SK-N-SH (cell line): ENCODE data around the gene TMEM30A. TPM values are rescaled to one million over a fixed set of nuclear protein-coding genes. Genes with fewer than 3 reads are reported as not detected.

Source experiments
- CTCF ChIA-PET: fragments of 300-600, 350-600 bp; formaldehyde crosslinking; extraction: SDS; loops from one replicate; lab custom pipeline; 2021; lab: Yijun Ruan, JAX
- POLR2A ChIA-PET: fragments of 350-600 bp; sonication (Branson Sonifier 250); formaldehyde crosslinking; extraction: SDS; loops from one replicate; lab custom pipeline; 2020; ENCODE audit warnings: antibody characterized with exemption, inconsistent platforms; lab: Yijun Ruan, JAX
- DNase-seq: peaks from one replicate; pipeline ENCODE4 v3.0.0; 2012
- H2AFZ ChIP-seq: fragments of 200-600 bp; sonication (generic); 2 replicates; pipeline ENCODE4 v1.8.1; 2016; ENCODE audit warnings: antibody characterized with exemption, mild to moderate bottlenecking, low read depth
- H3F3A ChIP-seq: fragments of 200-600 bp; sonication (generic); replicated peaks from 2 replicates; pipeline ENCODE3; 2016; ENCODE audit warnings: antibody characterized with exemption, mild to moderate bottlenecking; ENCODE audit not compliant: insufficient read depth
- H3K27ac ChIP-seq, 2 experiments: fragments of 200-500 bp in 1 of 2; fragments of 200-600 bp in 1 of 2; sonication (Bioruptor generic) in 1 of 2; sonication (generic), shearing (Covaris generic) in 1 of 2; 2 replicates each; pipeline versions ENCODE4 v1.5.1 to v1.6.1; 2014 to 2016; ENCODE audit warnings: low read depth in 2 of 2, inconsistent platforms in 1 of 2, low read length in 1 of 2, mild to moderate bottlenecking in 1 of 2, mixed read lengths in 1 of 2
- H3K27me3 ChIP-seq: fragments of 200-600 bp; sonication (generic), shearing (Covaris generic); 2 replicates; pipeline ENCODE4 v1.6.1; 2016; ENCODE audit warnings: mixed run types; ENCODE audit not compliant: insufficient read depth
- H3K36me3 ChIP-seq, 2 experiments: fragments of 200-500 bp in 1 of 2; fragments of 200-600 bp in 1 of 2; sonication (Bioruptor generic) in 1 of 2; sonication (generic) in 1 of 2; replicated peaks in 1 of 2; 2 replicates each; pipeline versions ENCODE3 to v1.5.1; 2014 to 2016; ENCODE audit warnings: low read length in 1 of 2, mild to moderate bottlenecking in 1 of 2; ENCODE audit not compliant: insufficient read depth in 2 of 2, control insufficient read depth in 1 of 2
- H3K4me1 ChIP-seq, 2 experiments: fragments of 200-500 bp in 1 of 2; fragments of 200-600 bp in 1 of 2; sonication (Bioruptor generic) in 1 of 2; sonication (generic), shearing (Covaris generic) in 1 of 2; 2 replicates each; pipeline versions ENCODE4 v1.5.1 to v1.6.1; 2014 to 2016; ENCODE audit warnings: low read depth in 1 of 2, low read length in 1 of 2, mixed run types in 1 of 2; ENCODE audit not compliant: insufficient read depth in 2 of 2, control insufficient read depth in 1 of 2
- H3K4me2 ChIP-seq: fragments of 200-600 bp; sonication (generic), shearing (Covaris generic); 2 replicates; pipeline ENCODE4 v1.6.1; 2017; ENCODE audit warnings: mixed run types
- H3K4me3 ChIP-seq, 2 experiments: fragments of 200-500 bp in 1 of 2; fragments of 200-600 bp in 1 of 2; sonication (Bioruptor generic) in 1 of 2; sonication (generic), shearing (Covaris generic) in 1 of 2; 2 replicates each; pipeline versions ENCODE4 v1.5.1 to v1.8.1; 2014 to 2016; ENCODE audit warnings: low read depth in 2 of 2, inconsistent platforms in 1 of 2, low read length in 1 of 2, mild to moderate bottlenecking in 1 of 2, mixed read lengths in 1 of 2, moderate library complexity in 1 of 2
- H3K79me2 ChIP-seq: fragments of 200-600 bp; sonication (generic); 2 replicates; pipeline ENCODE4 v1.8.1; 2017; ENCODE audit warnings: mild to moderate bottlenecking; ENCODE audit not compliant: insufficient read depth
- H3K9ac ChIP-seq: fragments of 200-600 bp; sonication (generic); 2 replicates; pipeline ENCODE4 v1.6.1; 2017; ENCODE audit warnings: mixed run types
- H3K9me2 ChIP-seq: fragments of 200-600 bp; sonication (generic); 2 replicates; pipeline ENCODE4 v1.6.1; 2017; ENCODE audit warnings: mixed run types
- H3K9me3 ChIP-seq: fragments of 200-600 bp; sonication (generic); 2 replicates; pipeline ENCODE4 v1.6.1; 2017; ENCODE audit warnings: mixed run types, mild to moderate bottlenecking, moderate library complexity
- H4K20me1 ChIP-seq: fragments of 200-600 bp; sonication (generic); 2 replicates; pipeline ENCODE4 v1.6.1; 2017; ENCODE audit warnings: mild to moderate bottlenecking, mixed run types; ENCODE audit not compliant: insufficient read depth
- CHD2 ChIP-seq: fragments of 150-350 bp; IDR thresholded peaks from 2 replicates; pipeline ENCODE4 v1.6.1; 2018; ENCODE audit warnings: low read length; ENCODE audit not compliant: partially characterized antibody
- CTCF ChIP-seq: fragments of 200-600 bp; sonication (generic); IDR thresholded peaks from 2 replicates; pipeline ENCODE4 v1.6.1; 2017; ENCODE audit warnings: antibody characterized with exemption, mild to moderate bottlenecking, moderate library complexity
- ELF1 ChIP-seq: IDR thresholded peaks from 2 replicates; pipeline ENCODE4 v1.4.0; 2012
- EZH2phosphoT487 ChIP-seq: fragments of 200-600 bp; sonication (generic); IDR thresholded peaks from 2 replicates; pipeline ENCODE4 v1.6.1; 2017; ENCODE audit warnings: low read depth, mixed run types, mild to moderate bottlenecking, antibody characterized with exemption, moderate library complexity, borderline replicate concordance
- FOXJ3 ChIP-seq: sonication (generic); formaldehyde crosslinking; IDR thresholded peaks from 2 replicates; pipeline ENCODE4 v1.5.1; 2020; ENCODE audit warnings: mild to moderate bottlenecking, missing genetic modification reagents
- FOXM1 ChIP-seq: IDR thresholded peaks from 2 replicates; pipeline ENCODE4 v1.4.0; 2012; ENCODE audit warnings: low read depth, mild to moderate bottlenecking
- GABPA ChIP-seq: IDR thresholded peaks from 2 replicates; pipeline ENCODE4 v1.4.0; 2012; ENCODE audit warnings: low read depth, mild to moderate bottlenecking
- JUND ChIP-seq: IDR thresholded peaks from 2 replicates; pipeline ENCODE4 v1.4.0; 2012
- MEF2A ChIP-seq: IDR thresholded peaks from 2 replicates; pipeline ENCODE4 v1.4.0; 2012; ENCODE audit warnings: low read depth, borderline replicate concordance
- NFIC ChIP-seq: IDR thresholded peaks from 2 replicates; pipeline ENCODE4 v1.4.0; 2012; ENCODE audit warnings: borderline replicate concordance
- NRF1 ChIP-seq: IDR thresholded peaks from 2 replicates; pipeline ENCODE4 v1.6.1; 2012; ENCODE audit warnings: low read depth, mild to moderate bottlenecking, low read length
- POLR2AphosphoS5 ChIP-seq: IDR thresholded peaks from 2 replicates; pipeline ENCODE4 v1.6.1; 2012; ENCODE audit warnings: low read depth, low read length
- RAD21 ChIP-seq: IDR thresholded peaks from 2 replicates; pipeline ENCODE4 v1.6.1; 2012; ENCODE audit warnings: mild to moderate bottlenecking, low read length
- RCOR1 ChIP-seq: fragments of 150-350 bp; IDR thresholded peaks from 2 replicates; pipeline ENCODE4 v1.6.1; 2017; ENCODE audit warnings: antibody characterized with exemption, low read length
- RFX5 ChIP-seq: IDR thresholded peaks from 2 replicates; pipeline ENCODE4 v1.6.1; 2012; ENCODE audit warnings: mild to moderate bottlenecking, improper control_type of control experiment, low read length
- RXRA ChIP-seq: IDR thresholded peaks from 2 replicates; pipeline ENCODE4 v1.4.0; 2012; ENCODE audit warnings: low read depth, mild to moderate bottlenecking, borderline replicate concordance
- SIN3A ChIP-seq: IDR thresholded peaks from 2 replicates; pipeline ENCODE4 v1.6.1; 2012; ENCODE audit warnings: low read depth, mild to moderate bottlenecking, low read length, moderate library complexity, borderline replicate concordance
- SMC3 ChIP-seq: IDR thresholded peaks from 2 replicates; pipeline ENCODE4 v1.6.1; 2012; ENCODE audit warnings: low read depth, low read length, improper control_type of control experiment
- TAF1 ChIP-seq: IDR thresholded peaks from 2 replicates; pipeline ENCODE4 v1.6.1; 2012; ENCODE audit warnings: low read depth, mild to moderate bottlenecking, low read length, moderate library complexity, borderline replicate concordance
- TCF12 ChIP-seq: IDR thresholded peaks from 2 replicates; pipeline ENCODE4 v1.4.0; 2012
- USF2 ChIP-seq: fragments of 150-350 bp; IDR thresholded peaks from 2 replicates; pipeline ENCODE4 v1.6.1; 2017; ENCODE audit warnings: antibody characterized with exemption, low read length, low read depth, borderline replicate concordance
- WGBS: methylation state at CpG from one replicate; pipeline ENCODE4 v1.1.6; 2017; ENCODE audit warnings: low lambda C conversion rate; 5-methylcytosine and 5-hydroxymethylcytosine counted together
- polyA plus RNA-seq, 3 experiments: library from polyadenylated mRNA; depleted of rRNA; stranded (reverse); fragments of >200 nt; gene quantifications; 2 replicates each; pipeline ENCODE4 v1.2.3, GENCODE V29; 2012
- TF ChIP-seq, protein P1 (sequence below): IDR thresholded peaks from 2 replicates; pipeline ENCODE4 v1.4.0; 2012; ENCODE audit warnings: low read depth
- TF ChIP-seq, protein P2 (sequence below): IDR thresholded peaks from 2 replicates; pipeline ENCODE4; 2012
- TF ChIP-seq, protein P3 (sequence below): IDR thresholded peaks from 2 replicates; pipeline ENCODE4 v1.6.1; 2012; ENCODE audit warnings: mild to moderate bottlenecking, low read depth, low read length, moderate library complexity
- TF ChIP-seq, protein P4 (sequence below): fragments of 150-350 bp; IDR thresholded peaks from 2 replicates; pipeline ENCODE4 v1.6.1; 2016; ENCODE audit warnings: mild to moderate bottlenecking, low read depth, low read length

Gene TMEM30A
- polyA plus RNA-seq, 1 of the 3 experiments (the other 2 are of a cell fraction): 22.8 TPM

DNA sequence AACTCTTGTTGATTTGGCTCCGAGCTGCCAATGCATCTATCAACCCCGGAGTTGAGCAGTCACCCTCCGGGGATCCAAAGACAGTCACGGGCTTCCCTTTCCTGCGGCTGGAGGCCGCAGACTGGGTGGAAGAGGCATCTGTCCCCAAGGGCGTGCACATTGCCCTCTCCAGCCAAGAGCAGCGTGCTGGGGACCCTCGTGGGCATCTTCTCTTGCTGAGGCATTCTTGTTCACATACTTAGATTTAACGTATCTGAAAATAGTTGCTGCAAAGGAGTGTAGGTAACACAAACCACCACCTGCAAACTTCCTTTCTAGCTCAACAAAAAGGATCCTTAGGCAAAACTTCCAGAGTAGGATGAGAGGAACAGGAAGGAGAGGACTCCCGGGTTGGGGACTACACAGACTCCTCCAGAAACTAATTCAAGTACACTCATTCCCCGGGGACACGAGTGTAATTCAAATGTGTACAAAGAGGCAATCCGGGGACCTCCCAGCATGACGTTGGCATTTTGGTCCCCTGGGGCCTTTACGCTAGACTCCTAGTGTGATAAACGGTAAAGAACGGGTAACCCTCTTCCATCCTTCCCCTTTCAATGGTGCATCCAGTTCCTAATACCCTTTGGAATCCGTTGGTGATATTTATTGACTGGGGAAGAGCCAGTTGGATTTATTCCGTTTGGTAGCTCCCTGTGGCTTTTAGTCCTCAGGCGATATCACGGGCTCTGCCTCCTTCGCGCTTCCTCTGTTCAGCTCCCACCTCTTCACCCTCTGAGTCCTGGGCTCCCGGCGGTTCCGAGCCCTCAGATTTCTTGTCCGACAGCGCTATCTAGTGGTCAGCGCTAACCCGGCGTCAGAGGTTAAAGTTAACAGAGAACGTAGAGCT lies 76.1 kb downstream of the TMEM30A start:
- Histone ChIP-seq H3K9me2 (no peaks in the 10 kb centered on the region), H3K4me1 (peaks cover 4% of the 10 kb centered on the region in 2 experiments; a peak in 1 of 4 replicates), H3K27ac (no peak overlapping the region), H3K4me3 (peak overlapping the region; percentile 6 to 27; a peak in 3 of 4 replicates), H3K9me3 (no peaks in the 10 kb centered on the region), H3K27me3 (peaks cover 63% of the 10 kb centered on the region), H3F3A (no peaks in the 10 kb centered on the region), H3K4me2 (peak overlapping the region; percentile 60), H4K20me1 (no peaks in the 10 kb centered on the region), H3K36me3 (no peaks in the 10 kb centered on the region), H2AFZ (0 out of 2 replicates have a peak overlapping the region, but pooled peaks have one; percentile 2), H3K79me2 (no peaks in the 10 kb centered on the region), H3K9ac (no peak overlapping the region)
- ChIA-PET CTCF (interaction anchor here (0.5 to 9.0 kb wide), 85 partner anchors 9 to 1789 kb away, joined by 3 to 95 read pairs (median 4); partner anchors contain the start of gene COX7A2), POLR2A (no interaction called here)
- 4% methylated on average over 29 of the region's 33 CpGs for WGBS
- peak; percentile 71 for DNase-seq
- TF ChIP-seq POLR2AphosphoS5 (no peak), RAD21 (peak; percentile 93), CTCF (peak; percentile 96), TAF1 (no peak), CHD2 (no peak), ELF1 (no peak), GABPA (no peak), FOXM1 (no peak), SIN3A (no peak), SMC3 (peak; percentile 73), NRF1 (no peak), RCOR1 (no peak), JUND (no peak), RXRA (no peak), FOXJ3 (no peak), TCF12 (no peak), EZH2phosphoT487 (no peak), USF2 (no peak), MEF2A (no peak), RFX5 (no peak), NFIC (no peak)
- TF ChIP-seq, protein P1, sequence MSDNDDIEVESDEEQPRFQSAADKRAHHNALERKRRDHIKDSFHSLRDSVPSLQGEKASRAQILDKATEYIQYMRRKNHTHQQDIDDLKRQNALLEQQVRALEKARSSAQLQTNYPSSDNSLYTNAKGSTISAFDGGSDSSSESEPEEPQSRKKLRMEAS: no peak
- TF ChIP-seq, protein P2, sequence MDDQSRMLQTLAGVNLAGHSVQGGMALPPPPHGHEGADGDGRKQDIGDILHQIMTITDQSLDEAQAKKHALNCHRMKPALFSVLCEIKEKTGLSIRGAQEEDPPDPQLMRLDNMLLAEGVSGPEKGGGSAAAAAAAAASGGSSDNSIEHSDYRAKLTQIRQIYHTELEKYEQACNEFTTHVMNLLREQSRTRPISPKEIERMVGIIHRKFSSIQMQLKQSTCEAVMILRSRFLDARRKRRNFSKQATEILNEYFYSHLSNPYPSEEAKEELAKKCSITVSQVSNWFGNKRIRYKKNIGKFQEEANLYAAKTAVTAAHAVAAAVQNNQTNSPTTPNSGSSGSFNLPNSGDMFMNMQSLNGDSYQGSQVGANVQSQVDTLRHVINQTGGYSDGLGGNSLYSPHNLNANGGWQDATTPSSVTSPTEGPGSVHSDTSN: no peak
- TF ChIP-seq, protein P3, sequence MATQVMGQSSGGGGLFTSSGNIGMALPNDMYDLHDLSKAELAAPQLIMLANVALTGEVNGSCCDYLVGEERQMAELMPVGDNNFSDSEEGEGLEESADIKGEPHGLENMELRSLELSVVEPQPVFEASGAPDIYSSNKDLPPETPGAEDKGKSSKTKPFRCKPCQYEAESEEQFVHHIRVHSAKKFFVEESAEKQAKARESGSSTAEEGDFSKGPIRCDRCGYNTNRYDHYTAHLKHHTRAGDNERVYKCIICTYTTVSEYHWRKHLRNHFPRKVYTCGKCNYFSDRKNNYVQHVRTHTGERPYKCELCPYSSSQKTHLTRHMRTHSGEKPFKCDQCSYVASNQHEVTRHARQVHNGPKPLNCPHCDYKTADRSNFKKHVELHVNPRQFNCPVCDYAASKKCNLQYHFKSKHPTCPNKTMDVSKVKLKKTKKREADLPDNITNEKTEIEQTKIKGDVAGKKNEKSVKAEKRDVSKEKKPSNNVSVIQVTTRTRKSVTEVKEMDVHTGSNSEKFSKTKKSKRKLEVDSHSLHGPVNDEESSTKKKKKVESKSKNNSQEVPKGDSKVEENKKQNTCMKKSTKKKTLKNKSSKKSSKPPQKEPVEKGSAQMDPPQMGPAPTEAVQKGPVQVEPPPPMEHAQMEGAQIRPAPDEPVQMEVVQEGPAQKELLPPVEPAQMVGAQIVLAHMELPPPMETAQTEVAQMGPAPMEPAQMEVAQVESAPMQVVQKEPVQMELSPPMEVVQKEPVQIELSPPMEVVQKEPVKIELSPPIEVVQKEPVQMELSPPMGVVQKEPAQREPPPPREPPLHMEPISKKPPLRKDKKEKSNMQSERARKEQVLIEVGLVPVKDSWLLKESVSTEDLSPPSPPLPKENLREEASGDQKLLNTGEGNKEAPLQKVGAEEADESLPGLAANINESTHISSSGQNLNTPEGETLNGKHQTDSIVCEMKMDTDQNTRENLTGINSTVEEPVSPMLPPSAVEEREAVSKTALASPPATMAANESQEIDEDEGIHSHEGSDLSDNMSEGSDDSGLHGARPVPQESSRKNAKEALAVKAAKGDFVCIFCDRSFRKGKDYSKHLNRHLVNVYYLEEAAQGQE: no peak
- TF ChIP-seq, protein P4, sequence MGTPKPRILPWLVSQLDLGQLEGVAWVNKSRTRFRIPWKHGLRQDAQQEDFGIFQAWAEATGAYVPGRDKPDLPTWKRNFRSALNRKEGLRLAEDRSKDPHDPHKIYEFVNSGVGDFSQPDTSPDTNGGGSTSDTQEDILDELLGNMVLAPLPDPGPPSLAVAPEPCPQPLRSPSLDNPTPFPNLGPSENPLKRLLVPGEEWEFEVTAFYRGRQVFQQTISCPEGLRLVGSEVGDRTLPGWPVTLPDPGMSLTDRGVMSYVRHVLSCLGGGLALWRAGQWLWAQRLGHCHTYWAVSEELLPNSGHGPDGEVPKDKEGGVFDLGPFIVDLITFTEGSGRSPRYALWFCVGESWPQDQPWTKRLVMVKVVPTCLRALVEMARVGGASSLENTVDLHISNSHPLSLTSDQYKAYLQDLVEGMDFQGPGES: no peak
